Spleen (tissue), 7 donors: ENCODE results near the gene MRPL55.

Experiments used
- CTCF ChIP-seq, 11 experiments: fragments of 200-600 bp in 7 of 11; fragments of 450-650 bp in 4 of 11; sonication (generic) in 4 of 11; IDR thresholded peaks in 8 of 11; conservative IDR thresholded peaks in 3 of 11; 1 replicate in 7 of 11; 2 replicates in 4 of 11; pipeline versions ENCODE4 v1.4.0 to v1.8.0; 2016 to 2021; ENCODE audit warnings: antibody characterized with exemption in 11 of 11, inconsistent platforms in 4 of 11, mild to moderate bottlenecking in 1 of 11
- POLR2A ChIP-seq, 3 donors: fragments of 450-650 bp; IDR thresholded peaks; one replicate each; pipeline ENCODE4 v1.5.1; 2017; ENCODE audit warnings: antibody characterized with exemption in 3 of 3, mild to moderate bottlenecking in 1 of 3
- POLR2AphosphoS5 ChIP-seq, 3 donors: sonication (generic); formaldehyde crosslinking; IDR thresholded peaks; one replicate each; pipeline ENCODE4 v1.5.1; 2017; ENCODE audit warnings: antibody characterized with exemption in 3 of 3
- donor health status: DM: no; HTN: no; CAD: no; lungs with moderate emphysema.
- donor health status: DM: no; HTN: no; CAD: no.
- donor health status: DM: no; HTN: no; CAD: no.

GRCh38 chr1:228099331-228099732, 9.8 kb downstream of the MRPL55 start:
- no peak for TF ChIP-seq CTCF (IDR thresholded peaks at IDR 0.05 in 8 of 11, conservative IDR thresholded peaks at IDR 0.05 in 3 of 11)
- no peak for TF ChIP-seq POLR2A (IDR thresholded peaks at IDR 0.05)
- TF ChIP-seq POLR2AphosphoS5 (IDR thresholded peaks at IDR 0.05), result peak; percentile 31 to 60 (median 45)
